Fibroblast of gingiva (primary cell): Measurements from ENCODE around the gene VHLL.
"Not testable (repeated sequence)": the region's sequence is repeated elsewhere in the genome, so short reads cannot be mapped to it uniquely, and the experiment has no call there.

Experiments used
- DNase-seq: peaks from one replicate; pipeline ENCODE4 v3.0.0-alpha.2; 2011; ENCODE audit warnings: low read depth

The VHLL gene

DNA sequence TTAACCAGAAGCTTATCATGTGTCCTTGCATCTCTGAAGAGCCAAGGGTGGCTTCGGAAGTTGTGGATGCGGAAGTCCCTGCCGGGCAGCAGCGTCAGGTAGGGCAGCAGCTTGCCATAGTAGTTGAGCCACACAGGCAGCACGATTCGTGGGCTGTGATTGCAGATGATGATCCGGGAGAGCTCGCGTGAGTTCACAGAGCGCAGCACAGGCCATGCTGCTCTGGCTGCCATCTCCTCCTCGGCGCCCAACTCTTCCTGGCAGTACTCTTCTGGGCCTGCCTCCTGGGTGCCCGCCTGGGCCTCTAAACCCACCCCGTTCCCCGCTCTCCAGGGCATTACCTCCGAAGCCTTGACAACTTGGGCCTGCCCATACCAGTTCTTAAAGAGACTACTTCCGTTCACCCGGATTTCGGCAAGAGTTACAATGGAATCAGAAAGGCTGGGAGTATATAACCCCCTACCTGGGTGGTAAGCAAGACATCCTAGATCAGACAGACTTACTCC is at the start of gene VHLL:
Gene VHLL, minus strand, starts transcription at position 456 of the 506 bp plus-strand sequence. Its CDS starts 118 bp downstream, at position 338.
- DNase-seq: no peak

DNA sequence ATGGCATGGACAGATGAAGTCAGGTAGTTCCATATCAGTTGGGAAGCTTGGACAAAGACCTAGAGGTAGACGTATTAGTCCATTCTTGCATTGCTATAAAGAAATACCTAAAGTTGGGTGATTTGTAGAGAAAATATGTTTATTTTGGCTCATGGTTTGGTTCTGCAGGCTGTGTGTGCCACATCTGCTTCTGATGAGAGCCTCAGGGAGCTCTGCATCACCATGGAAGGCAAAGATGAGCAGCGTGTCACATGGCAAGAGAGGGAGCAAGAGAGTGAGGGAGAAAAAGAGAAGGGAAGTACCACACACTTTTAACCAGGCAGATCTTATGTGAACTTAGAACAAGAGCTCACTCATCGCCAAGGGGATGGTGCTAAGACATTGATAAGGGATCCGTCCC is 48.2 kb upstream of the VHLL start:
- peak; percentile 92 for DNase-seq

GRCh38 chr1:156346636-156347035 is 47.5 kb upstream of the VHLL start:
- DNase-seq: peak; percentile 81

- DNase-seq: not testable (repeated sequence)
These were observed 46.9 kb upstream of the VHLL start for GRCh38 chr1:156346035-156346434.

GRCh38 chr1:156344409-156344808 is 45.3 kb upstream of the VHLL start:
- DNase-seq: no peak

GRCh38 chr1:156342166-156342955 is 43.3 kb upstream of the VHLL start:
- peak; percentile 11 for DNase-seq

- DNase-seq: peak; percentile 100
These were observed 39.3 kb upstream of the VHLL start, which contains the start of the genes CCT3 and TSACC for GRCh38 chr1:156338180-156338976. TSS of gene CCT3 (minus strand) at chr1:156338292. CDS start at chr1:156338184, 108 bp downstream. TSS of gene TSACC (plus strand) at chr1:156338526. CDS start at chr1:156339758, 1,232 bp downstream.

GRCh38 chr1:156337888-156338179 is 38.7 kb upstream of the VHLL start:
- no peak for DNase-seq

- no peak for DNase-seq
These were observed 38.2 kb upstream of the VHLL start for GRCh38 chr1:156337052-156337887.

DNA sequence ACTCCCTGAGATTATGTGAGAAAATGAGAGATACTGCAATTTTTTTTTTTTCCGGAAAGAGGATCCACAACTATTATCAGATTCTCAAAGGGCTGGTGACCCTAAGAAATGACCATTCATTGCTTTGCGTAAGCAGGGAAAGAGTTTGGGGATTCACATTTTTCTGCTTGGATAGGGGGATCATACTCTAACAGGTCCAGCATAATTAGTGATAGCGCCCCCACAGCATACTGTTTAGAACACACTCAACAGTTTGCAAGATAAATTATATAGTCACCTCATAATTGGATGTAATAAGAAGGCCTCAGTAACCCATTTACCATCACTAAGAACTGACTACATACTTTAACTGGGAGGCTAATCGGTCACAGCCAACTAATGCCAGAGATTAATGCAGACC is 37.1 kb upstream of the VHLL start:
- no peak for DNase-seq

DNA sequence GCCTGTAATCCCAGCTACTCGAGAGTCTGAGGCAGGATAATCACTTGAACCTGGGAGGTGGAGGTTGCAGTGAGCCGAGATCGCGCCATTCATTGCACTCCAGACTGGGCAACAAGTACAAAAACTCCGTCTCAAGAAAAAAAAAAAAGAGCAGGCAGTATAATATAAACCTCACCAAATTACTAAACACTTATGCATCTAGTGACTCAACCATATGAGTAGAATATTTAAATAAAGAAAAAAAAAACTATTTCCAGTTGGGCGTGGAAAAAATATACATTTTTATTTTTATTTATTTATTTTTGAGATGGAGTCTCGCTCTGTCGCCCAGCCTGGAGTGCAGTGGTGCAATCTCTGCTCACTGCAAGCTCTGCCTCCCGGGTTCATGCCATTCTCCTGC is 24.1 kb upstream of the VHLL start:
- DNase-seq: peak; percentile 14

- no peak for DNase-seq
These were observed 21.5 kb upstream of the VHLL start for GRCh38 chr1:156320560-156320959.

DNA sequence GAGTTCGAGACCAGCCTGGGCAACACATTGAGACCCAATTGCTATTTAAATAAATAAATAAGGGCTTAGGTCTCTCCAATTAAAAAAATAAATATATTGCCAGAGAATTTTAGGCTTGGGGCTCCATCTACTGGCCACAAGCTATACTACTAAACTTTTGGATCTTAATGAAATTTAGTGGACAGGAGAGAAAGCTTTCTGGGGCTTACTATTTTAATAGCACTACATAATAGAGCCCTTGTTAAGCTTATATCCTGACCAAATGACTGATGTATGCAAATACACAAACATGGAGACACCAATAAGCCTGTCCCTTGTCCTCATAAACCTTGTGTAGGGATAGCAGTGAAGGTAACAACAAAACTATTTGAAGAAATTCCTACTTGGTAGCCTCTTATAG is 20.6 kb upstream of the VHLL start:
- no peak for DNase-seq

GRCh38 chr1:156316909-156317308 is 17.8 kb upstream of the VHLL start:
- no peak for DNase-seq

- peak; percentile 86 for DNase-seq
These were observed 11.9 kb upstream of the VHLL start for GRCh38 chr1:156310962-156311361.

DNA sequence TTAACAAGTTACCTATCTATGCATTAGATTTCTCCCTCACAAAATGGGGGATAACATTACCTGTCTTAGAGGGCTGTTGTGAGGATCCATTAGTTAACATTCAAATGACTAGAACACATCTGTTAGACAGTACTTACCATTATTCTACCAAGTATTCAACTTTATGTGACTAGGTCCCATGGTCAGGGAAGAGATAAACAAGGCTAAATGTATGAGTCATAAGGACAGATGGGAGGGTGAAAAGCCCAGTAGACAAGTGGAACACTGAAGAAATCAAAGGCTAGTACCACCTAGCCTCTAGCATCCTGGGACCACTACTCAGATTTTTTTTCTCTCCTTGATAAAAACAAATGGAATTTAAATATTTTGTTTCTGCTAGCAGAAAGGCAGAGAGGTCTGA is 9.0 kb upstream of the VHLL start:
- DNase-seq: peak; percentile 21

GRCh38 chr1:156305215-156305614 is 6.1 kb upstream of the VHLL start:
- no peak for DNase-seq

DNA sequence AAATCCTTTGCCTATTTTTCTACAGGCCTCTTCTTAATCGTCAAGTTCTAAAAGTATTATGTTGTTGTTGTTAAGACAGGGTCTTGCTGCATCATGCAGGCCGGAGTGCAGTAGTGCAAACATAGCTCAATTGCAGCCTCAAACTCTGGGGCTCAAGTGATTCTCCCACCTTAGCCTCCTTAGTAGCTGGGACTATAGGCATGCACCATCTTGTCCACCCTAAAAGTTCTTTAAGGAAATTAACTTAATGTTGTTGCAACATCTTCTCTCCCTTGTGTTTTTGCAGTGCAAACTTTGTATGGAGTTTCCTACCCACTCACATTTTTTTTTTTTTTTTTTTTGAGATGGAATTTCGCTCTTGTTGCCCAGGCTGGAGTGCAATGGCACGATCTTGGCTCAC is 4.1 kb upstream of the VHLL start:
- no peak for DNase-seq

- peak; percentile 58 for DNase-seq
These were observed 3.6 kb downstream of the VHLL start, which contains the start of gene GLMP for GRCh38 chr1:156295391-156295947. TSS of gene GLMP (minus strand) at chr1:156295679. CDS start at chr1:156295645, 34 bp downstream.

GRCh38 chr1:156293895-156294294 is 5.2 kb downstream of the VHLL start:
- no peak for DNase-seq

GRCh38 chr1:156293098-156293434 is 6.0 kb downstream of the VHLL start:
- DNase-seq: no peak
